Activated B cell treated with CpG ODN at 0.5 μM for 24 hours (primary cell): ENCODE data around the gene RBM10. TPM values are rescaled to one million over a fixed set of nuclear protein-coding genes. Genes with fewer than 3 reads are reported as not detected.

ENCODE experiments used
- ATAC-seq: fragments of 200-7000 bp; cut with Tn5 transposase; one replicate; pipeline ENCODE4 v1.10.0; 2021; ENCODE audit warnings: low read depth, mild to moderate bottlenecking, moderate library complexity
- CTCF ChIA-PET: fragments of 350-600 bp; sonication (Branson Sonifier 250); formaldehyde crosslinking; loops from one replicate; lab custom pipeline; 2021; ENCODE audit warnings: antibody characterized with exemption; lab: Charles Lee
- POLR2A ChIA-PET: fragments of 350-600 bp; sonication (Branson Sonifier 250); formaldehyde crosslinking; loops from one replicate; lab custom pipeline; 2021; ENCODE audit warnings: antibody characterized with exemption; lab: Charles Lee
- DNase-seq: peaks from one replicate; pipeline ENCODE4 v3.0.0; 2022
- H3K27ac Mint-ChIP-seq: one replicate; pipeline ENCODE4 v1.8.0; 2020; ENCODE audit warnings: mixed read lengths
- H3K27me3 Mint-ChIP-seq: one replicate; pipeline ENCODE4 v1.8.0; 2021; ENCODE audit warnings: mixed read lengths
- H3K36me3 Mint-ChIP-seq: one replicate; pipeline ENCODE4 v1.8.0; 2021; ENCODE audit warnings: low read depth, mixed read lengths
- H3K4me1 Mint-ChIP-seq: one replicate; pipeline ENCODE4 v1.8.0; 2021; ENCODE audit warnings: mixed read lengths
- H3K4me3 Mint-ChIP-seq: one replicate; pipeline ENCODE4 v1.8.0; 2020; ENCODE audit warnings: mild to moderate bottlenecking, mixed read lengths
- H3K9me3 Mint-ChIP-seq: one replicate; pipeline ENCODE4 v1.8.0; 2020; ENCODE audit warnings: mixed read lengths
- CTCF ChIP-seq: fragments of 200-600 bp; IDR thresholded peaks from one replicate; pipeline ENCODE4 v1.8.0; 2022; ENCODE audit warnings: antibody characterized with exemption, mild to moderate bottlenecking
- intact Hi-C: fragments of 100-400 bp; cut with micrococcal nuclease; formaldehyde crosslinking; loops from one replicate; pipeline ENCODE4 v1.15.1; 2024
- total RNA-seq: library from RNA; stranded (reverse); gene quantifications from 2 replicates; pipeline ENCODE4 v1.2.3, GENCODE V29; 2022

The RBM10 gene
- total RNA-seq, 1 donor from 2014 or later, result 55.6 TPM

DNA sequence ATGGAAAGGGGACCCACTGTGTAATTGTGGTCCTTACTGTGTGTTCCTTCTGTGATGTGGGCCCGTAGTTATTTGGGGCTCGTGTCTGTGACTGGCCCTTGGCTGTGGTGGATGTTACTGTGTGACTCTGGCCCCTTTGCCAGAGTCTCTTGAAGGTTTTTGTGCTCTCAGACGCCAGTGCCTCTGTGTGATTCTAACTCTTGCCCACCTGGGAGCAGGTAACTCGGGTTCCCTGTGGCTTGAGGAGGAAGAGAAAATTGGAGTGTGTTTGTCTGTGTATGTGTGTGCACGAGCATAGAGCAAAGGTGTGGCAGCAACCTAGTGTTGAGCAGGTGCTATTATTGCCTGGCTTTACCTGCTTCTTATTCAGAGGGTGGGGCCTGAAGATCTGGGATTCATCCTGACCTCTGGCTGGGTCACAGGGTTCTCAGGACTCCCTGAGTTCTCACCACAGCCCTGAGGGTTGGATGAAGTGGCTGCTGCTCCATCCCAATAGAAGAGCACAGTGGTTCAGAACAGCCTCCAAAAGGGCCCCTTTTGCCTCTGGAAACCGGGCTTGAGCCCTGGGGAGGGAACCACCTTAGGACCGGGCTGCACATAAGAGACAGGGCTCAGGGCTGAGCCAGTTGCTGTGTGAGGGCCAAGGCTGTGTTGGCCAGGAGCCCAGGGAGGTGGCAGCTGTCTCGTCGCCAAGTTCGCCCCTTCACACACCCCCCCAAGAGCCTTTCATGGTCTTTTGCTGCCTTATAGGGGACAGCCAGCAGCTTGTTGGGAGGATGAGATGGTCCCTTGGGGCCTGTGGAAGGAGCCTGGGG is 1.3 kb downstream of the RBM10 start:
- H3K9me3 Mint-ChIP-seq, result no peaks in the 10 kb centered on the region
- intact Hi-C loops, result no loop called here
- peaks cover 29% of the 10 kb centered on the region for H3K36me3 Mint-ChIP-seq

DNA sequence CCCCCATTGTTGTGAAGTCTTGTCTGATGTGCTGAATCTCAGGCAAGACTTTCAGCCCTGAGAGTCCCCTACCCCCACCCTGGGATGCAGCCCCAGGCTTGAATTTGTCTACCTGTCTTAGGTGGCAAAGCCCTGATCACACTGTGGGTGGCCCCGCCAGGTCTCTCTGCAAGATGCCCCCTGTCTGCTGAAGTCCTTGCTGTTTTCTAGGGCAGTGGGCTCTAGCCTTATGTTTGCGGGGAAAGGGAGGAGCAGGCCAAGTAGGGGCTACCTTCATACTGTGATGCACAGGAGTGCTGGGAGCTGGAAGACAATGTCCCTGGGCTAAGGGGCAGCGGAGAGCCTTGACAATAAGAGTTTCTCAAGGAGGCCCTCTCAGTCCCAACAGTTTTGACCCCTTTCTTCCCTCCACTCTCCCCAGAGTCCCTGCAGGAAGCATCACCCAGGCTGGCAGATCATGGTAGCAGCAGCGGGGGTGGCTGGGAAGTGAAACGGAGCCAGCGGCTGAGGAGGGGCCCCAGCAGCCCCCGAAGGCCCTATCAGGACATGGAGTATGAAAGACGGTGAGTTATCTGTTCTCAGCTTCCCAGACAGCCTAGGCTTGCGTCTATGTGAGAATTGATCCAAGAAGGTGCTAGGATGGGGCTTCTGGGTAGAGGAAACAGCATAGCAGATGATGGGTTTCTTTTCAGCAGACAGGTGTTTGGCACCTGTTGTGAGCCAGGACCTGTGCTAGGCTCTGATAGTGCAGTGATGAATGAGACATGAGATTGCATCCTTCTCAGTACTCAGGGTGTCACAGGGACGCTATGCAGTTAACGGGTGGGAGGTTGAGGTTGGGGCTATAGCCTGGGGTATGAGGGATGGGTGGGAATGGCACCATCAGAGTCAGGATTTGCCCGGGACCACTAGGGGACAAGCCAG is 2.2 kb downstream of the RBM10 start:
- ChIA-PET POLR2A (no interaction called here), CTCF (no interaction called here)
- intact Hi-C loops, result no loop called here
- Mint-ChIP-seq H3K9me3 (no peaks in the 10 kb centered on the region), H3K27me3 (no peaks in the 10 kb centered on the region), H3K4me3 (peak overlapping the region; percentile 50), H3K36me3 (peaks cover 30% of the 10 kb centered on the region), H3K4me1 (peaks cover 32% of the 10 kb centered on the region), H3K27ac (no peak overlapping the region)
- TF ChIP-seq CTCF, result no peak
- ATAC-seq (no peak), DNase-seq (no peak)

More for the DNA sequence above, 1.3 kb downstream of the RBM10 start:
- CTCF ChIA-PET, result no interaction called here
- Mint-ChIP-seq H3K27ac (peak overlapping the region; percentile 97), H3K4me1 (peaks cover 30% of the 10 kb centered on the region), H3K4me3 (peak overlapping the region; percentile 96), H3K27me3 (no peaks in the 10 kb centered on the region)
- DNase-seq, result no peak
- TF ChIP-seq CTCF, result no peak
- POLR2A ChIA-PET, result no interaction called here
- ATAC-seq, result no peak

DNA sequence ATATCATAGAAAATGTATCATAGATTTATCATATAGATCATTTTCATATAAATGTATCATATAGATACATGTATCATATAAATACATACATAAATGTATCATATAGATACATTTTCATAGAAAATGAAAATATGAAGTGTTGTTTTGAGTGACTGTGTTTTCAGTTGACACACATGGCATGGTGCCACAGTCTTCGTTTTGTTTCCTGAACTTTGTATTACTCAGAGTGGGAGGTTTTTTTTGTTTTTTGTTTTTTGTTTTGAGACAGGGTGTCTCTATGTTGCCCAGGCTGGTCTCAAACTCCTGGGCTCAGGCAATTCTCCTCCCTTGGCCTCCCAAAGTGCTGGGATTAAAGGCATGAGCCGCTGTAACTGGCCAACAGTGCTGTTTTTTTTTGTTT is 3.9 kb downstream of the RBM10 start:
- DNase-seq, result no peak
- peaks cover 27% of the 10 kb centered on the region for H3K36me3 Mint-ChIP-seq
- H3K27ac Mint-ChIP-seq, result no peak overlapping the region
- ChIA-PET POLR2A (interaction anchor here (0.6 kb wide), 1 partner anchor 410 kb away, joined by 3 read pairs; no protein-coding TSS in a partner anchor), CTCF (no interaction called here)
- peaks cover 24% of the 10 kb centered on the region for H3K4me1 Mint-ChIP-seq
- no peak for TF ChIP-seq CTCF
- intact Hi-C loops, result no loop called here
- H3K27me3 Mint-ChIP-seq, result no peaks in the 10 kb centered on the region
- ATAC-seq, result no peak
- H3K4me3 Mint-ChIP-seq, result no peak overlapping the region
- no peaks in the 10 kb centered on the region for H3K9me3 Mint-ChIP-seq

- CTCF ChIA-PET, result no interaction called here
Observed at GRCh38 chrX:47151435-47151834, 6.4 kb downstream of the RBM10 start.

More at GRCh38 chrX:47151435-47151834, 6.4 kb downstream of the RBM10 start:
- Mint-ChIP-seq H3K4me3 (no peak overlapping the region), H3K36me3 (peaks cover 26% of the 10 kb centered on the region), H3K9me3 (no peaks in the 10 kb centered on the region), H3K4me1 (peaks cover 14% of the 10 kb centered on the region), H3K27ac (no peak overlapping the region), H3K27me3 (no peaks in the 10 kb centered on the region)
- DNase-seq (no peak), ATAC-seq (no peak)
- TF ChIP-seq CTCF, result no peak
- POLR2A ChIA-PET, result interaction anchor here (0.9 to 1.2 kb wide), 2 partner anchors 82 to 659 kb away, joined by 3 to 4 read pairs; partner anchors contain the start of gene USP11
- intact Hi-C loops, result no loop called here
